GM19438 (cell line): ENCODE results near the gene SVBP.
A peak's percentile ranks its signal among the peaks of the same experiment; 100 is the strongest.

ENCODE experiments used
- ATAC-seq: cut with Tn5 transposase; IDR thresholded peaks from one replicate; pipeline ENCODE4 v1.9.1; 2021; ENCODE audit warnings: low read depth; ENCODE audit not compliant: unreplicated experiment

Gene SVBP

GRCh38 chr1:42806593-42806992, 10.6 kb downstream of the SVBP start:
- ATAC-seq: no peak

- ATAC-seq: no peak
Observed at GRCh38 chr1:42806171-42806570, 11.0 kb downstream of the SVBP start.

GRCh38 chr1:42801832-42802473, 15.2 kb downstream of the SVBP start:
- no peak for ATAC-seq

GRCh38 chr1:42797979-42798378, 19.2 kb downstream of the SVBP start:
- ATAC-seq: no peak

- ATAC-seq: no peak
Observed at GRCh38 chr1:42797414-42797813, 19.8 kb downstream of the SVBP start.

GRCh38 chr1:42793824-42794223, 23.4 kb downstream of the SVBP start:
- ATAC-seq: no peak

- no peak for ATAC-seq
Observed at GRCh38 chr1:42788021-42788420, 29.2 kb downstream of the SVBP start.

GRCh38 chr1:42786097-42786496, 31.1 kb downstream of the SVBP start:
- no peak for ATAC-seq

GRCh38 chr1:42784946-42785693, 32.1 kb downstream of the SVBP start, which contains the start of gene TMEM269:
Gene TMEM269 (plus strand): TSS chr1:42784991. CDS start chr1:42789894, 4,903 bp downstream.
- no peak for ATAC-seq

GRCh38 chr1:42784547-42784945, 32.7 kb downstream of the SVBP start:
- no peak for ATAC-seq

GRCh38 chr1:42783092-42783491, 34.1 kb downstream of the SVBP start:
- ATAC-seq: no peak

- no peak for ATAC-seq
Observed at GRCh38 chr1:42780176-42780575, 37.0 kb downstream of the SVBP start.

GRCh38 chr1:42779725-42780124, 37.5 kb downstream of the SVBP start:
- ATAC-seq: no peak

- ATAC-seq: no peak
Observed at GRCh38 chr1:42777852-42778251, 39.3 kb downstream of the SVBP start.

- ATAC-seq: no peak
Observed at GRCh38 chr1:42776502-42776901, 40.7 kb downstream of the SVBP start.

- ATAC-seq: no peak
Observed at GRCh38 chr1:42774928-42775526, 42.2 kb downstream of the SVBP start.

- no peak for ATAC-seq
Observed at GRCh38 chr1:42773420-42773819, 43.8 kb downstream of the SVBP start.

- ATAC-seq: no peak
Observed at GRCh38 chr1:42769811-42770210, 47.4 kb downstream of the SVBP start.

- no peak for ATAC-seq
Observed at GRCh38 chr1:42768172-42768571, 49.0 kb downstream of the SVBP start.

GRCh38 chr1:42767510-42768000, 49.6 kb downstream of the SVBP start:
- ATAC-seq: peak; percentile 1

GRCh38 chr1:42766741-42767509, 50.3 kb downstream of the SVBP start, which contains the start of the genes C1orf50 and P3H1:
Gene C1orf50 (plus strand): TSS chr1:42767249. CDS start chr1:42767312, 63 bp downstream.
Gene P3H1 (minus strand): TSS chr1:42767028. CDS start chr1:42766971, 57 bp downstream.
- peak; percentile 89 for ATAC-seq
